ENCODE measurements around the gene LRRTM4.
"Not testable (repeated sequence)": the region's sequence is repeated elsewhere in the genome, so short reads cannot be mapped to it uniquely, and the experiment has no call there.

LRRTM4 gene

GRCh38 chr2:77081597-77081996 lies 440.6 kb downstream of the LRRTM4 start:
- Histone ChIP-seq H3K4me1 (ENCODE audit: control insufficient read depth, insufficient read depth, low read length) (no peaks in the 10 kb centered on the region), H3K27me3 (ENCODE audit: control insufficient read depth, insufficient read depth, low read length) (no peaks in the 10 kb centered on the region), H3K36me3 (ENCODE audit: insufficient read depth, low read length) (no peaks in the 10 kb centered on the region), H3K4me2 (ENCODE audit: low read length) (no peak overlapping the region), H3K9me3 (replicated peaks; ENCODE audit: low read length) (no peaks in the 10 kb centered on the region), H3K4me3 (ENCODE audit: low read length) (no peak overlapping the region), H3K9ac (ENCODE audit: low read depth, low read length) (no peak overlapping the region)

GRCh38 chr2:77064324-77064723 lies 457.9 kb downstream of the LRRTM4 start:
- Histone ChIP-seq H3K36me3 (ENCODE audit: insufficient read depth, low read length) (no peaks in the 10 kb centered on the region), H3K9ac (ENCODE audit: low read depth, low read length) (no peak overlapping the region), H3K9me3 (replicated peaks; ENCODE audit: low read length) (no peaks in the 10 kb centered on the region), H3K4me2 (ENCODE audit: low read length) (no peak overlapping the region), H3K4me1 (ENCODE audit: control insufficient read depth, insufficient read depth, low read length) (no peaks in the 10 kb centered on the region), H3K27me3 (ENCODE audit: control insufficient read depth, insufficient read depth, low read length) (no peaks in the 10 kb centered on the region), H3K4me3 (ENCODE audit: low read length) (no peak overlapping the region)

GRCh38 chr2:77054938-77055337 lies 467.2 kb downstream of the LRRTM4 start:
- Histone ChIP-seq H3K4me3 (ENCODE audit: low read length) (no peak overlapping the region), H3K9me3 (replicated peaks; ENCODE audit: low read length) (peaks cover 9% of the 10 kb centered on the region), H3K4me2 (ENCODE audit: low read length) (no peak overlapping the region), H3K9ac (ENCODE audit: low read depth, low read length) (no peak overlapping the region), H3K36me3 (ENCODE audit: insufficient read depth, low read length) (no peaks in the 10 kb centered on the region), H3K4me1 (ENCODE audit: control insufficient read depth, insufficient read depth, low read length) (no peaks in the 10 kb centered on the region), H3K27me3 (ENCODE audit: control insufficient read depth, insufficient read depth, low read length) (no peaks in the 10 kb centered on the region)

- Histone ChIP-seq H3K9me3 (replicated peaks; ENCODE audit: low read length) (peaks cover 5% of the 10 kb centered on the region), H3K36me3 (ENCODE audit: insufficient read depth, low read length) (no peaks in the 10 kb centered on the region), H3K4me3 (ENCODE audit: low read length) (no peak overlapping the region), H3K9ac (ENCODE audit: low read depth, low read length) (no peak overlapping the region), H3K4me2 (ENCODE audit: low read length) (no peak overlapping the region), H3K4me1 (ENCODE audit: control insufficient read depth, insufficient read depth, low read length) (no peaks in the 10 kb centered on the region), H3K27me3 (ENCODE audit: control insufficient read depth, insufficient read depth, low read length) (no peaks in the 10 kb centered on the region)
These were observed 475.8 kb downstream of the LRRTM4 start for GRCh38 chr2:77046339-77046738.

- H3K27me3 ChIP-seq (ENCODE audit: control insufficient read depth, insufficient read depth, low read length); H3K9ac ChIP-seq (ENCODE audit: low read depth, low read length); H3K4me2 ChIP-seq (ENCODE audit: low read length); H3K4me1 ChIP-seq (ENCODE audit: control insufficient read depth, insufficient read depth, low read length); H3K36me3 ChIP-seq (ENCODE audit: insufficient read depth, low read length); H3K4me3 ChIP-seq (ENCODE audit: low read length); H3K9me3 ChIP-seq (replicated peaks; ENCODE audit: low read length): not testable (repeated sequence)
These were observed 476.7 kb downstream of the LRRTM4 start for GRCh38 chr2:77045456-77045855.

GRCh38 chr2:77034445-77034844 lies 487.7 kb downstream of the LRRTM4 start:
- Histone ChIP-seq H3K4me3 (ENCODE audit: low read length) (no peak overlapping the region), H3K4me2 (ENCODE audit: low read length) (no peak overlapping the region), H3K4me1 (ENCODE audit: control insufficient read depth, insufficient read depth, low read length) (no peaks in the 10 kb centered on the region), H3K27me3 (ENCODE audit: control insufficient read depth, insufficient read depth, low read length) (no peaks in the 10 kb centered on the region), H3K36me3 (ENCODE audit: insufficient read depth, low read length) (no peaks in the 10 kb centered on the region), H3K9ac (ENCODE audit: low read depth, low read length) (no peak overlapping the region), H3K9me3 (replicated peaks; ENCODE audit: low read length) (no peaks in the 10 kb centered on the region)

- H3K9me3 ChIP-seq (replicated peaks; ENCODE audit: low read length); H3K36me3 ChIP-seq (ENCODE audit: insufficient read depth, low read length); H3K4me3 ChIP-seq (ENCODE audit: low read length); H3K4me2 ChIP-seq (ENCODE audit: low read length); H3K27me3 ChIP-seq (ENCODE audit: control insufficient read depth, insufficient read depth, low read length); H3K4me1 ChIP-seq (ENCODE audit: control insufficient read depth, insufficient read depth, low read length); H3K9ac ChIP-seq (ENCODE audit: low read depth, low read length): not testable (repeated sequence)
These were observed 492.9 kb downstream of the LRRTM4 start for GRCh38 chr2:77029237-77029636.

DNA sequence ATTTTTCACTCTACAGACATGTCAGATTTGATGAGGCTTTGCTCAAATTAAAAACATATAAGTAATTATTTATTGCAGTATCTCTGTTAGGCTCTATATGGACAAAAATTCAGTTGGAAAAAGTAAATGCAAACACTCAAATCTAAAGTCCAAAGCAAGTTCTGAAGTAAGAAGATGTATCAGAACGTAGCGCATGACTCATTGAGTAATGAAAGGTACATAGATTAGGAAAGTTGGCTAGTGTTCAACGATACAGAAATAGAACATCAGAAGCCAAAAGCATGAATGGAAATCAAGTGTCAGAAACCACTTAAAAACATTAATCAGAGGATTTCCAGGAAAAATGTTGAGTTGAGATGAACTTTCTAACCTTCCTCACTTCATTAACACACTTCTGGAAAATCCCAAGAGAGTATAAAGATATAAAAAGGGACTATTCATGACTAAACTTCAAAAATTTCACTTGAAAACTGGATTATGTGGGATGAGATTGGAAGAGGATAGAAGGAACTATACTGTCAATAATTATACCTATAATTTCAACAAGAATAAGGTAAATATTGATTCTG lies 494.1 kb downstream of the LRRTM4 start:
- Histone ChIP-seq H3K9ac (ENCODE audit: low read depth, low read length) (no peak overlapping the region), H3K4me3 (ENCODE audit: low read length) (no peak overlapping the region), H3K36me3 (ENCODE audit: insufficient read depth, low read length) (no peaks in the 10 kb centered on the region), H3K9me3 (replicated peaks; ENCODE audit: low read length) (no peaks in the 10 kb centered on the region), H3K27me3 (ENCODE audit: control insufficient read depth, insufficient read depth, low read length) (no peaks in the 10 kb centered on the region), H3K4me2 (ENCODE audit: low read length) (no peak overlapping the region), H3K4me1 (ENCODE audit: control insufficient read depth, insufficient read depth, low read length) (no peaks in the 10 kb centered on the region)

- H3K27me3 ChIP-seq (ENCODE audit: control insufficient read depth, insufficient read depth, low read length): no peaks in the 10 kb centered on the region
- H3K36me3 ChIP-seq (ENCODE audit: insufficient read depth, low read length): no peaks in the 10 kb centered on the region
- no peak overlapping the region for H3K4me3 ChIP-seq (ENCODE audit: low read length)
- H3K4me1 ChIP-seq (ENCODE audit: control insufficient read depth, insufficient read depth, low read length): no peaks in the 10 kb centered on the region
- no peaks in the 10 kb centered on the region for H3K9me3 ChIP-seq (replicated peaks; ENCODE audit: low read length)
- no peak overlapping the region for H3K9ac ChIP-seq (ENCODE audit: low read depth, low read length)
- no peak overlapping the region for H3K4me2 ChIP-seq (ENCODE audit: low read length)
These were observed 496.5 kb downstream of the LRRTM4 start for GRCh38 chr2:77025714-77026113.

GRCh38 chr2:77021161-77021560 lies 501.0 kb downstream of the LRRTM4 start:
- no peaks in the 10 kb centered on the region for H3K36me3 ChIP-seq (ENCODE audit: insufficient read depth, low read length)
- no peaks in the 10 kb centered on the region for H3K27me3 ChIP-seq (ENCODE audit: control insufficient read depth, insufficient read depth, low read length)
- no peak overlapping the region for H3K4me3 ChIP-seq (ENCODE audit: low read length)
- H3K4me2 ChIP-seq (ENCODE audit: low read length): no peak overlapping the region
- no peaks in the 10 kb centered on the region for H3K9me3 ChIP-seq (replicated peaks; ENCODE audit: low read length)
- no peaks in the 10 kb centered on the region for H3K4me1 ChIP-seq (ENCODE audit: control insufficient read depth, insufficient read depth, low read length)
- no peak overlapping the region for H3K9ac ChIP-seq (ENCODE audit: low read depth, low read length)

DNA sequence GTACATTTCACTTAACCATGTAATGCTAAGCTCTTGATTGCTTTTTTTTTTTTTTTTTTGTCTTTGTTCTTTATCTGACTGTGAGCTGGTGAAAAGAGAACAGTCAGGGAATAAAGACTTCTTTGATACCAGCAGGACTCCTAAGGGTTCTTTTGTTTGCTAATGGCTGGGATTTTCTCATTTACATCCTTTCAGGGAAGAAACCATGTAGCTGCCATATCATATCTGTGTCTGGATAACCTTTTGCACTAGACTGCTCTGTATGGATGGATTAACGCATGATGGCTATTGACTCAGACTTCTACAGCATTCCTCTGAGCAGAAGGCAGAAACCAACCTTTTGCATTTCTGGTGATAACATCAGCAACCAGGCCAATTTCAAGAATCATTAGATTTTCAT lies 504.0 kb downstream of the LRRTM4 start:
- Histone ChIP-seq H3K4me2 (ENCODE audit: low read length) (no peak overlapping the region), H3K27me3 (ENCODE audit: control insufficient read depth, insufficient read depth, low read length) (no peaks in the 10 kb centered on the region), H3K4me1 (ENCODE audit: control insufficient read depth, insufficient read depth, low read length) (no peaks in the 10 kb centered on the region), H3K9ac (ENCODE audit: low read depth, low read length) (no peak overlapping the region), H3K9me3 (replicated peaks; ENCODE audit: low read length) (no peaks in the 10 kb centered on the region), H3K4me3 (ENCODE audit: low read length) (no peak overlapping the region), H3K36me3 (ENCODE audit: insufficient read depth, low read length) (no peaks in the 10 kb centered on the region)

DNA sequence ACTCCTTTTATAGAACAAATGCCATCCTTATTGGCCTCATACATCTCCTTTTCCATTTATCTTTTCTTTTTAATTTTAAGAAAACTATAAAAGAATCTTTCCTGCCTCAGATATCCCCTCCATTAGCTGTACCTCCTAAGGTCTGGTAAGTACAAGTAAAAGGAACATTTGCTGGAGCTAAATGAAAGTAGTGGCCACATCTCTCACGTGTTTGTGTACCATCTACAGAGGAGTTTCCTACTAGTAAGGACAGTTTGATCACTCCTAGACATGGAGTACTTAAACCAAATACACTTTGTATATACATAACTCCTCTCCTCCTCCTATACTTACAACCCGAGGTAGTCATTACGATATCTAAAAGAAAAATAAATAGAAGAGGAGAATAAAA lies 504.8 kb downstream of the LRRTM4 start:
- Histone ChIP-seq H3K9ac (ENCODE audit: low read depth, low read length) (no peak overlapping the region), H3K9me3 (replicated peaks; ENCODE audit: low read length) (no peaks in the 10 kb centered on the region), H3K4me2 (ENCODE audit: low read length) (no peak overlapping the region), H3K4me1 (ENCODE audit: control insufficient read depth, insufficient read depth, low read length) (no peaks in the 10 kb centered on the region), H3K4me3 (ENCODE audit: low read length) (no peak overlapping the region), H3K36me3 (ENCODE audit: insufficient read depth, low read length) (no peaks in the 10 kb centered on the region), H3K27me3 (ENCODE audit: control insufficient read depth, insufficient read depth, low read length) (no peaks in the 10 kb centered on the region)

Measured in skeletal muscle satellite cell (primary cell).